ENCODE results near the gene MTMR4. TPM values are rescaled to one million over a fixed set of nuclear protein-coding genes. Genes with fewer than 3 reads are reported as not detected.
"Not testable (repeated sequence)": the region's sequence is repeated elsewhere in the genome, so short reads cannot be mapped to it uniquely, and the experiment has no call there.

The MTMR4 gene
- polyA plus RNA-seq, 1 of the 3 experiments (the other 2 are of a cell fraction), result 23.3 TPM

DNA sequence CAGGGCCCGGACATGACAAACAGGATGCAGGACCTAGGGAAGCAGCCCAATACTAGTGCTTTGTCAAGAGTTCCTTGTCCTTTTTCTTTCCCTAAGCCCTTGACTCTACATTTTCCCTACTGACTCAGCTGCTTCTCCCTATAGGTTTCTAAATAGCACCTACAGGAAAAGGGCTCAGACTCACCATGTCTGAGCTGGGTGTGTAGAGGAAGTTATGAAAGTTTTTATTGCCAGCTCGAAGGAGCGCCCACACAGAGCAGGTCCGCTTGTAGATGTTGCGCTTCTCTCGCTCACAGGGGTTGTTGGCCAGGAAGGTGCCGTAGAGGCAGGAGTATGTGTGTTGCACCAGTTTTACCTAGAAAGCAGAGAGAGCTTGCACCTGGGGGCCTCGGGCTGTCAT is 10.6 kb downstream of the MTMR4 start:
- Histone ChIP-seq H3K79me2 (ENCODE audit: insufficient read depth) (no peaks in the 10 kb centered on the region), H4K20me1 (ENCODE audit: insufficient read depth) (no peaks in the 10 kb centered on the region), H3K9ac (no peak overlapping the region), H3K4me1 (ENCODE audit: control insufficient read depth in 1 of 2, insufficient read depth in 2 of 2, low read depth in 1 of 2, low read length in 1 of 2) (no peaks in the 10 kb centered on the region), H3K4me2 (no peak overlapping the region), H3K9me3 (no peaks in the 10 kb centered on the region), H3K27me3 (ENCODE audit: insufficient read depth) (no peaks in the 10 kb centered on the region), H2AFZ (ENCODE audit: low read depth) (no peak overlapping the region), H3F3A (replicated peaks; ENCODE audit: insufficient read depth) (peaks cover 7% of the 10 kb centered on the region), H3K36me3 (replicated peaks in 1 of 2; ENCODE audit: control insufficient read depth in 1 of 2, insufficient read depth in 2 of 2, low read length in 1 of 2) (peaks cover 51 to 70% of the 10 kb centered on the region in 2 experiments), H3K27ac (ENCODE audit: low read depth in 2 of 2, low read length in 1 of 2) (no peak overlapping the region), H3K9me2 (no peaks in the 10 kb centered on the region), H3K4me3 (ENCODE audit: low read depth in 2 of 2, low read length in 1 of 2) (no peak overlapping the region)
- ChIA-PET POLR2A (interaction anchor here (2.3 kb wide), 1 partner anchor 10 kb away, joined by 12 read pairs; the partner anchor contains the start of gene MTMR4), CTCF (interaction anchor here (1.4 to 1.9 kb wide), 2 partner anchors 10 to 87 kb away, joined by 4 to 12 read pairs; partner anchors contain the start of genes MTMR4 and RNF43)
- DNase-seq, result no peak
- TF ChIP-seq FOXM1 (IDR thresholded peaks at IDR 0.05; ENCODE audit: low read depth) (no peak), MEF2A (IDR thresholded peaks at IDR 0.05; ENCODE audit: borderline replicate concordance, low read depth) (no peak), RXRA (IDR thresholded peaks at IDR 0.05; ENCODE audit: borderline replicate concordance, low read depth) (no peak), RCOR1 (IDR thresholded peaks at IDR 0.05; ENCODE audit: low read length) (no peak), TEAD4 (IDR thresholded peaks at IDR 0.05; ENCODE audit: borderline replicate concordance, insufficient read depth) (no peak), FOXJ3 (CRISPR knock-in tag; IDR thresholded peaks at IDR 0.05) (no peak), JUND (IDR thresholded peaks at IDR 0.05) (no peak), YY1 (IDR thresholded peaks at IDR 0.05; ENCODE audit: low read depth) (no peak), NRF1 (IDR thresholded peaks at IDR 0.05; ENCODE audit: low read depth, low read length) (no peak), NFIC (IDR thresholded peaks at IDR 0.05; ENCODE audit: borderline replicate concordance) (no peak)
- TF ChIP-seq, protein P1, sequence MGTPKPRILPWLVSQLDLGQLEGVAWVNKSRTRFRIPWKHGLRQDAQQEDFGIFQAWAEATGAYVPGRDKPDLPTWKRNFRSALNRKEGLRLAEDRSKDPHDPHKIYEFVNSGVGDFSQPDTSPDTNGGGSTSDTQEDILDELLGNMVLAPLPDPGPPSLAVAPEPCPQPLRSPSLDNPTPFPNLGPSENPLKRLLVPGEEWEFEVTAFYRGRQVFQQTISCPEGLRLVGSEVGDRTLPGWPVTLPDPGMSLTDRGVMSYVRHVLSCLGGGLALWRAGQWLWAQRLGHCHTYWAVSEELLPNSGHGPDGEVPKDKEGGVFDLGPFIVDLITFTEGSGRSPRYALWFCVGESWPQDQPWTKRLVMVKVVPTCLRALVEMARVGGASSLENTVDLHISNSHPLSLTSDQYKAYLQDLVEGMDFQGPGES (IDR thresholded peaks at IDR 0.05; ENCODE audit: low read depth, low read length), result no peak
- TF ChIP-seq, protein P2, sequence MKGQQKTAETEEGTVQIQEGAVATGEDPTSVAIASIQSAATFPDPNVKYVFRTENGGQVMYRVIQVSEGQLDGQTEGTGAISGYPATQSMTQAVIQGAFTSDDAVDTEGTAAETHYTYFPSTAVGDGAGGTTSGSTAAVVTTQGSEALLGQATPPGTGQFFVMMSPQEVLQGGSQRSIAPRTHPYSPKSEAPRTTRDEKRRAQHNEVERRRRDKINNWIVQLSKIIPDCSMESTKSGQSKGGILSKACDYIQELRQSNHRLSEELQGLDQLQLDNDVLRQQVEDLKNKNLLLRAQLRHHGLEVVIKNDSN (IDR thresholded peaks at IDR 0.05; ENCODE audit: borderline replicate concordance, low read depth), result no peak
- WGBS (ENCODE audit: low lambda C conversion rate), result 98% methylated on average over 8 of the region's 8 CpGs

DNA sequence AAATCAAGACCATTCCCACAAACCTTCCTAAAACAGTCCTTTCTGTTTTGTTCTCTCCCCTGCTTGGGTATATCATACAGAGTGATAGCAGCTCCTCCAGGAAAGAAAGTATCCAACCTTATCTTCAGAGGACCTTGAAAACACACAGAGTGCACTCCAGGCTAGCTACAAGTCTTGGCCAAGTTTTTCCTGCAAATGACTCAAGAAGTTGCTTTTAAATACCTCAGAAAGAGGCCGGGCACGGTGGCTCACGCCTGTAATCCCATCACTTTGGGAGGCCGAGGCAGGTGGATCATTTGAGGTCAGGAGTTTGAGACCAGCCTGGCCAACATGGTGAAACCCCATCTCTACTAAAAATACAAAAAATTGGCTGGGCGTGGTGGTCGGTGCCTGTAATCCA is 11.3 kb downstream of the MTMR4 start:
- H2AFZ ChIP-seq (ENCODE audit: low read depth); H3K9ac ChIP-seq; H3K9me3 ChIP-seq; H3F3A ChIP-seq (replicated peaks; ENCODE audit: insufficient read depth); H3K27ac ChIP-seq (ENCODE audit: low read depth in 2 of 2, low read length in 1 of 2); H4K20me1 ChIP-seq (ENCODE audit: insufficient read depth); H3K4me1 ChIP-seq (ENCODE audit: control insufficient read depth in 1 of 2, insufficient read depth in 2 of 2, low read depth in 1 of 2, low read length in 1 of 2); DNase-seq; POLR2A ChIA-PET; H3K27me3 ChIP-seq (ENCODE audit: insufficient read depth); H3K4me2 ChIP-seq; H3K4me3 ChIP-seq (ENCODE audit: low read depth in 2 of 2, low read length in 1 of 2); H3K9me2 ChIP-seq; H3K79me2 ChIP-seq (ENCODE audit: insufficient read depth): not testable (repeated sequence)
- WGBS (ENCODE audit: low lambda C conversion rate), result 89% methylated on average over 6 of the region's 6 CpGs
- CTCF ChIA-PET, result interaction anchor here (1.4 to 1.9 kb wide), 3 partner anchors 11 to 86 kb away, joined by 3 to 12 read pairs (median 4); partner anchors contain the start of genes MTMR4 and RNF43
- peaks cover 51 to 68% of the 10 kb centered on the region in 2 experiments for H3K36me3 ChIP-seq (replicated peaks in 1 of 2; ENCODE audit: control insufficient read depth in 1 of 2, insufficient read depth in 2 of 2, low read length in 1 of 2)
